ENCODE results near the gene STK26. TPM values are rescaled to one million over a fixed set of nuclear protein-coding genes. Genes with fewer than 3 reads are reported as not detected.

STK26 gene
- total and polyA plus RNA-seq, 8 donors, result 13.1 to 23.1 (median 20.0) TPM

DNA sequence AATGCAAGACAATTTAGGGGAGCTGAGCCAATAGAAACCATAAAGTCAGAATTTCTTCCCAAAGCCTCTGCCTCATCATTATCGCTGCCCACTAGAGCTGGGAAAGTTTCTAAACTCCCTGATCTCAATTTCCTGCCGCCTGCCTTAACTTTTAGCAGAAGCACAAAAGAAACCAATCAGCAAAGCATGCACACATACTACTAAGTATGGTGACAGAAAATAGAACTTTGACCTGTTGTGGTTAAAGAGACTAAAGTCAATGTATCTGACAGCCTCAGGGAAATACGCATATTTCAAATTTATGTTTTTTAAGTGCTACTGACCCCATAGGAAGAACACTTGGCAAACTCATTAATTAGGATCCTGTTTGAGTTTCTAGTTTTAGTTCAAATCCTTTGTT is 10.1 kb downstream of the STK26 start:
- H3K4me1 ChIP-seq, result no peaks in the 10 kb centered on the region
- peaks cover 0 to 17% of the 10 kb centered on the region in 2 donors for H3K27me3 ChIP-seq
- TF ChIP-seq, protein P1, sequence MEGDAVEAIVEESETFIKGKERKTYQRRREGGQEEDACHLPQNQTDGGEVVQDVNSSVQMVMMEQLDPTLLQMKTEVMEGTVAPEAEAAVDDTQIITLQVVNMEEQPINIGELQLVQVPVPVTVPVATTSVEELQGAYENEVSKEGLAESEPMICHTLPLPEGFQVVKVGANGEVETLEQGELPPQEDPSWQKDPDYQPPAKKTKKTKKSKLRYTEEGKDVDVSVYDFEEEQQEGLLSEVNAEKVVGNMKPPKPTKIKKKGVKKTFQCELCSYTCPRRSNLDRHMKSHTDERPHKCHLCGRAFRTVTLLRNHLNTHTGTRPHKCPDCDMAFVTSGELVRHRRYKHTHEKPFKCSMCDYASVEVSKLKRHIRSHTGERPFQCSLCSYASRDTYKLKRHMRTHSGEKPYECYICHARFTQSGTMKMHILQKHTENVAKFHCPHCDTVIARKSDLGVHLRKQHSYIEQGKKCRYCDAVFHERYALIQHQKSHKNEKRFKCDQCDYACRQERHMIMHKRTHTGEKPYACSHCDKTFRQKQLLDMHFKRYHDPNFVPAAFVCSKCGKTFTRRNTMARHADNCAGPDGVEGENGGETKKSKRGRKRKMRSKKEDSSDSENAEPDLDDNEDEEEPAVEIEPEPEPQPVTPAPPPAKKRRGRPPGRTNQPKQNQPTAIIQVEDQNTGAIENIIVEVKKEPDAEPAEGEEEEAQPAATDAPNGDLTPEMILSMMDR (IDR thresholded peaks at IDR 0.05), result no peak
- H3K36me3 ChIP-seq, result no peaks in the 10 kb centered on the region
- no peak overlapping the region for H3K27ac ChIP-seq
- no peak for DNase-seq
- intact Hi-C loops (cut with DNase I), result no loop called here
- no peaks in the 10 kb centered on the region for H3K9me3 ChIP-seq
- no peak overlapping the region for H3K4me3 ChIP-seq
- ATAC-seq, result no peak

DNA sequence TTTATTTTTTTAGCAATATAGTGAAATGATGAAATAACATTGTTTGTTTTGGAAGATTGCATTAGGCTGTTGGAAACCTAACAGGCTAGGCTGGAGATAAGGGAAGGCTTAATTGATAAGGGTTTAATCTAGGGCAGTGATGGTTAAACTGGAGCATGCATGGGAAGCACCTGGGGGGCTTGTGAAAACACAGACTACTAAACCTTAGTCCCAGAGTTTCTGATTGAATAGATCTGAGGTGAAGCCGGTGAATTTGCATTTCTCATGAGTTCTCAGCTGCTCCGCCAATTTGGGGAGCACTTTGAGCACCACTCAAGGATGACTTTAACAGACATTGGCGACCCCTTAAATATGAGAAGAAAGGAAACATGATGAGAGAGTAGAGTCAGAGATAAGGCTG is 11.5 kb downstream of the STK26 start:
- Histone ChIP-seq H3K4me1 (no peaks in the 10 kb centered on the region), H3K9me3 (no peaks in the 10 kb centered on the region), H3K27ac (no peak overlapping the region), H3K27me3 (peaks cover 0 to 20% of the 10 kb centered on the region in 2 donors), H3K4me3 (no peak overlapping the region), H3K36me3 (no peaks in the 10 kb centered on the region)
- intact Hi-C loops (cut with DNase I), result no loop called here
- TF ChIP-seq, protein P1 (IDR thresholded peaks at IDR 0.05), result no peak
- DNase-seq (no peak), ATAC-seq (no peak)

DNA sequence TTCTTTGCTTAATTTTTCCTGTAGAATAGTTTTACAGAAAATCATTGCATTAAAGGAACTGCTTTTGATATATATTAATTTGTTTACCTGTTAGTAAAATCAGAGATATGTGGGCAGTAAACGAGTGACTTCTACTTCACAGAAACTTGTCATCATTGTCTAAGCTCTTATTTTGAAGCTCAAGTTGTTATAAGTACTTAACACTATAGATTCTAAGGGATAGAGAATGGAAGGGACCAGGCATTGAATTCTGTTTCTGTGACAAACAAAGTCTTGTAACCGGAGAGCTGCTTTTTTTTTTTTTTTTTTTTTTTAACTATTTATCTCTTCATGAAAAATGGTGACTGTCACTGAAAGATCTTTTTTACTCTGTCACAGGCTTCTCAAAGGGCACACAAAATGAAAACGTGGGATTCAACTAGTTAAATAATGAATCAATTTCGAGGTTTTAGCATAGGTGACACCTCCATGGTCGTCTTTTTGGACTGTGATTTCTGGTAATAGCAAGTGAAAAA is 14.4 kb downstream of the STK26 start:
- no peak for ATAC-seq
- Histone ChIP-seq H3K36me3 (no peaks in the 10 kb centered on the region), H3K27ac (no peak overlapping the region), H3K4me3 (no peak overlapping the region), H3K9me3 (no peaks in the 10 kb centered on the region), H3K4me1 (no peaks in the 10 kb centered on the region), H3K27me3 (peaks cover 0 to 32% of the 10 kb centered on the region in 2 donors)
- DNase-seq, result no peak
- TF ChIP-seq, protein P1 (IDR thresholded peaks at IDR 0.05), result no peak
- intact Hi-C loops (cut with DNase I), result no loop called here

DNA sequence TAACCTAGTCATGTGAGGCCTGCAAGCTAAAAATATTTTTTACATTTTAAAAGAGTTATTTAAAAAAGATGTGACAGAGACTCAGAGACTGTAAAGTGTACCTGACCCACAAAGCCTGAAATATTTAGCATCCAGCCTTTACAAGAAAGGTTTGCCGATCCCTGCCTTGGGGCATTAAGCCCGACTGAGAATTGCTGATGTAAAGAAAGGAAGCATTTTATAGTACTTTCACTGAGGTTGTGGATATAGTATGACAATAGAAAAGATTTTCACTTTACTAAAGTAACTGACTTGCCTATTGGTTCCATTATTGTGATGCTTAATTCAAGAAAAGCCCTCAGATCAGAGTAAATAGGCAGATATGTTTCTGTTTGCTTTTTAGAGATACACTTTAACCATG is 17.0 kb downstream of the STK26 start:
- Histone ChIP-seq H3K4me1 (no peaks in the 10 kb centered on the region), H3K4me3 (no peak overlapping the region), H3K27me3 (peaks cover 0 to 37% of the 10 kb centered on the region in 2 donors), H3K36me3 (no peaks in the 10 kb centered on the region), H3K9me3 (no peaks in the 10 kb centered on the region), H3K27ac (no peak overlapping the region)
- ATAC-seq, result no peak
- TF ChIP-seq, protein P1 (IDR thresholded peaks at IDR 0.05), result no peak
- DNase-seq, result no peak
- intact Hi-C loops (cut with DNase I), result no loop called here

DNA sequence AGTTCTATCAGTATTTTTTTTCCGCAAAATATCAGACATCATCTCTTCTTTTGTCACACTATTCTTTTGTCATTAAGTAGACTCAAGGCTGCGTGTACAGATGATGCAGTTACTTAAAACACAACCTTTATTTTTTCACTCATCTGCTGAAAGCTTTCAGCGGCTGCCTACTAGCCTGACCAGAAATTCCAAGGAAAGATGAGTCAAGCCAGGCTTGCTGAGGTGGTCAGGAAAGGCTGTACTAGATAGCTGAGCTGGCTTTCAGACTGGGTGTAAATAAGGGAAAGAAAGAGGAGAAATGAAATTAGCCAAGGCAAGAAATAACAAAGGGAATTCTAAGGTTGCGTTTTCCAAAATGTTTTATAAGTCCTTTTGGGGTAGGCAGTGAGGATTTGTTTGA is 17.9 kb downstream of the STK26 start:
- TF ChIP-seq, protein P1 (IDR thresholded peaks at IDR 0.05), result no peak
- no peaks in the 10 kb centered on the region for H3K4me1 ChIP-seq
- H3K27me3 ChIP-seq, result peaks cover 0 to 32% of the 10 kb centered on the region in 2 donors
- H3K27ac ChIP-seq, result no peak overlapping the region
- no peak overlapping the region for H3K4me3 ChIP-seq
- intact Hi-C loops (cut with DNase I), result no loop called here
- H3K36me3 ChIP-seq, result no peaks in the 10 kb centered on the region
- no peak for DNase-seq
- no peak for ATAC-seq
- H3K9me3 ChIP-seq, result no peaks in the 10 kb centered on the region

Measured in left lung (tissue), 10 donors.